Suprapubic skin (tissue), 3 donors: ENCODE data around the gene CLDN18.

Experiments used
- EP300 ChIP-seq: sonication (generic); formaldehyde crosslinking; IDR thresholded peaks from one replicate; pipeline ENCODE4 v1.6.1; 2017; ENCODE audit warnings: antibody characterized with exemption
- POLR2A ChIP-seq, 2 donors: fragments of 450-650 bp; IDR thresholded peaks; one replicate each; pipeline ENCODE4 v1.6.1; 2017; ENCODE audit warnings: antibody characterized with exemption in 2 of 2, mild to moderate bottlenecking in 2 of 2, moderate library complexity in 2 of 2
- TF ChIP-seq, protein P1 (sequence below), 2 donors: fragments of 200-600 bp in 1 of 2; fragments of 450-650 bp in 1 of 2; sonication (generic) in 1 of 2; IDR thresholded peaks; one replicate each; pipeline ENCODE4 v1.5.1; 2016 to 2019; ENCODE audit warnings: antibody characterized with exemption in 2 of 2, mild to moderate bottlenecking in 1 of 2, moderate library complexity in 1 of 2

DNA sequence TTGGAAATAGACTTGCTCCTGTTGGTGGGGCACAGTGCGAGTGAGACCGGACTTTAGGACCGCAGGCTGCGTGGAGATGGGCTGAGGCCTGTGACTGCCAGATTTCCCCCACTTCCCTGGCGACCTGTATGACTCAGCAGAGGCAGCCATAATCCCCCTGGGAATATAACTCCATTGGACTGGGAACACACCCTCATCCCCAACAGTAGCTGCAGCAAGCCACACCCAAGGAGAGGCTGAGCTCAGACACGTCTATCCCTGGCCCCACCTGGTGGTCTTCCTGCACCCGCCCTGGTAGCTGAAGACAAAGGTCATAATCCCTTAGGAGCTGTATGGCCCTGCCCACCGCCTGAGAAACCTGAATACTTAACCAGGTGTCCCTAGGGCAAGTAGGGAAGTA lies 62.8 kb downstream of the CLDN18 start:
- no peak for TF ChIP-seq POLR2A (IDR thresholded peaks at IDR 0.05)
- TF ChIP-seq, protein P1, sequence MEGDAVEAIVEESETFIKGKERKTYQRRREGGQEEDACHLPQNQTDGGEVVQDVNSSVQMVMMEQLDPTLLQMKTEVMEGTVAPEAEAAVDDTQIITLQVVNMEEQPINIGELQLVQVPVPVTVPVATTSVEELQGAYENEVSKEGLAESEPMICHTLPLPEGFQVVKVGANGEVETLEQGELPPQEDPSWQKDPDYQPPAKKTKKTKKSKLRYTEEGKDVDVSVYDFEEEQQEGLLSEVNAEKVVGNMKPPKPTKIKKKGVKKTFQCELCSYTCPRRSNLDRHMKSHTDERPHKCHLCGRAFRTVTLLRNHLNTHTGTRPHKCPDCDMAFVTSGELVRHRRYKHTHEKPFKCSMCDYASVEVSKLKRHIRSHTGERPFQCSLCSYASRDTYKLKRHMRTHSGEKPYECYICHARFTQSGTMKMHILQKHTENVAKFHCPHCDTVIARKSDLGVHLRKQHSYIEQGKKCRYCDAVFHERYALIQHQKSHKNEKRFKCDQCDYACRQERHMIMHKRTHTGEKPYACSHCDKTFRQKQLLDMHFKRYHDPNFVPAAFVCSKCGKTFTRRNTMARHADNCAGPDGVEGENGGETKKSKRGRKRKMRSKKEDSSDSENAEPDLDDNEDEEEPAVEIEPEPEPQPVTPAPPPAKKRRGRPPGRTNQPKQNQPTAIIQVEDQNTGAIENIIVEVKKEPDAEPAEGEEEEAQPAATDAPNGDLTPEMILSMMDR (IDR thresholded peaks at IDR 0.05): no peak
- TF ChIP-seq EP300: no peak
